Stimulated activated naive CD8-positive, alpha-beta T cell treated with anti-CD3 and anti-CD28 coated beads, Interleukin-15, Interleukin-2, amounts not matched to agents 100 U/mL and 50 U/mL, for 24 hours (primary cell): ENCODE data around the gene PGAP6.
"Not testable (repeated sequence)": the region's sequence is repeated elsewhere in the genome, so short reads cannot be mapped to it uniquely, and the experiment has no call there.

Experiments used
- ATAC-seq: fragments of 150-1000 bp; cut with Tn5 transposase; one replicate; pipeline ENCODE4 v1.10.0; 2021
- DNase-seq: peaks from one replicate; pipeline ENCODE4 v3.0.0; 2021

Gene PGAP6, protein sequence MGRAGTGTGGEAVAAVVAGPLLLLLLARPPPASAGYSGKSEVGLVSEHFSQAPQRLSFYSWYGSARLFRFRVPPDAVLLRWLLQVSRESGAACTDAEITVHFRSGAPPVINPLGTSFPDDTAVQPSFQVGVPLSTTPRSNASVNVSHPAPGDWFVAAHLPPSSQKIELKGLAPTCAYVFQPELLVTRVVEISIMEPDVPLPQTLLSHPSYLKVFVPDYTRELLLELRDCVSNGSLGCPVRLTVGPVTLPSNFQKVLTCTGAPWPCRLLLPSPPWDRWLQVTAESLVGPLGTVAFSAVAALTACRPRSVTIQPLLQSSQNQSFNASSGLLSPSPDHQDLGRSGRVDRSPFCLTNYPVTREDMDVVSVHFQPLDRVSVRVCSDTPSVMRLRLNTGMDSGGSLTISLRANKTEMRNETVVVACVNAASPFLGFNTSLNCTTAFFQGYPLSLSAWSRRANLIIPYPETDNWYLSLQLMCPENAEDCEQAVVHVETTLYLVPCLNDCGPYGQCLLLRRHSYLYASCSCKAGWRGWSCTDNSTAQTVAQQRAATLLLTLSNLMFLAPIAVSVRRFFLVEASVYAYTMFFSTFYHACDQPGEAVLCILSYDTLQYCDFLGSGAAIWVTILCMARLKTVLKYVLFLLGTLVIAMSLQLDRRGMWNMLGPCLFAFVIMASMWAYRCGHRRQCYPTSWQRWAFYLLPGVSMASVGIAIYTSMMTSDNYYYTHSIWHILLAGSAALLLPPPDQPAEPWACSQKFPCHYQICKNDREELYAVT

GRCh38 chr16:381789-382717, at the start of gene PGAP6:
TSS of gene PGAP6 (minus strand) at chr16:381978. CDS start at chr16:381821, 157 bp downstream.
- ATAC-seq (peak; percentile 49), DNase-seq (peak; percentile 78)

GRCh38 chr16:430904-431303, 49.1 kb upstream of the PGAP6 start:
- ATAC-seq (no peak), DNase-seq (no peak)

GRCh38 chr16:427250-427649, 45.5 kb upstream of the PGAP6 start:
- no peak for DNase-seq
- no peak for ATAC-seq

DNA sequence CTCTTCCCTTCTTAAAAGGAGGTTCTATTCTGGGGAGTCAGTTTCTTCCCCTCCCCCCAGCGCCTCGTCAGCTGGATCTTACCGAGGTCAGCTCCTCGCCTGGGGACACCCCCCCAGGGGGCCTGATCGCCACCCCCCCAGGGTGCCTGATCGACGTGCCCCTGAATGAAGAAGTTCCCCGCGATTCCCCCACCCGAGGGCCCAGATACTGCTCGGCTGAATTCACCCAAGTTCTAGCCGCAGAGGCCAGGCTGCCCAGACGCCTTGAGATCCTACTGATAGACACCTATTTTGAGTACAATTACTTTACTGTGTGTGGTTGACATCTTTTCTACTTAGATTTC, 45.1 kb upstream of the PGAP6 start:
- DNase-seq (no peak), ATAC-seq (no peak)

DNA sequence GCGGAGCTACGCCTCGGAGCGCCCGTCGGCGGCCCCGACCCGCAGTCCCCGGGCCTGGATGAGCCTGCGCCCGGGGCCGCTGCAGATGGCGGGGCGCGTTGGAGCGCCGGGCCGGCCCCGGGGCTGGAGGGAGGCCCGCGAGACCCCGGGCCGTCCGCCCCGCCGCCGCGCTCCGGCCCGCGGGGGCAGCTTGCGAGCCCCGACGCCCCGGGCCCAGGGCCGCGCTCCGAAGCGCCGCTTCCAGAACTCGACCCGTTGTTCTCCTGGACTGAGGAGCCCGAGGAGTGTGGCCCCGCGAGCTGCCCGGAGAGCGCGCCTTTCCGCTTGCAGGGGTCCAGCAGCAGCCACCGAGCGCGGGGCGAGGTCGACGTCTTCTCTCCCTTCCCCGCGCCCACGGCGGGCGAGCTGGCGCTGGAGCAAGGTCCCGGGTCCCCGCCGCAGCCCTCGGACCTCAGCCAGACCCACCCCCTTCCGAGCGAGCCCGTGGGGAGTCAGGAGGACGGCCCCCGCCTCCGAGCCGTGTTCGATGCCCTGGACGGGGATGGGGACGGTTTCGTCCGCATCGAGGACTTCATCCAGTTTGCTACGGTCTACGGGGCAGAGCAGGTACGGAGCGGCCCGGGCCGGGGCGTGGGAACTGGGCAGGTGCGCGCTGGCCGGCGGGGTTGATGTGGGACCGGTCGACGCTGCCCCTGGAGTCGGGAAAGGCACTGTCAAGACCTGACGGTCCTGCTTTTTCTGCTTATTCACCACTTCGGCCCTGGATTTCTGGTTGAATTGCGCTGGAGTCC, 44.5 kb upstream of the PGAP6 start:
- peak; percentile 24 for DNase-seq
- no peak for ATAC-seq

DNA sequence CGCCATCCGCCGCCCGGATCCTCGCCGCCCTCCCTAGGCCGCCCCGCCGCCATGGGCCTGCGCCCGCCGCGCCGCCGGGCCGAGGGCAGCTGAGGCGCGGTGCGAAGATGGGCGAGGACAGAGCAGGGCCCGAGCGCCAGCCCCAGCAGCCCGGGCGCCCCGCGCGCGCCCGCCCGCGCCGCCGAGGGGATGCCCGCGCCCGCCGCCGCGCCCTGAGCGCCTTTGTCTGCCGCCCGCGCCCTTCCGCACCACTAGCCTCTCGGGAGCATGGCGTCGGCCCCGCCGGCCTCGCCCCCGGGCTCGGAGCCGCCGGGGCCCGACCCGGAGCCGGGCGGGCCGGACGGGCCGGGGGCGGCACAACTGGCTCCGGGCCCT, 43.9 kb upstream of the PGAP6 start:
- ATAC-seq = peak; percentile 68
- DNase-seq = peak; percentile 58

DNA sequence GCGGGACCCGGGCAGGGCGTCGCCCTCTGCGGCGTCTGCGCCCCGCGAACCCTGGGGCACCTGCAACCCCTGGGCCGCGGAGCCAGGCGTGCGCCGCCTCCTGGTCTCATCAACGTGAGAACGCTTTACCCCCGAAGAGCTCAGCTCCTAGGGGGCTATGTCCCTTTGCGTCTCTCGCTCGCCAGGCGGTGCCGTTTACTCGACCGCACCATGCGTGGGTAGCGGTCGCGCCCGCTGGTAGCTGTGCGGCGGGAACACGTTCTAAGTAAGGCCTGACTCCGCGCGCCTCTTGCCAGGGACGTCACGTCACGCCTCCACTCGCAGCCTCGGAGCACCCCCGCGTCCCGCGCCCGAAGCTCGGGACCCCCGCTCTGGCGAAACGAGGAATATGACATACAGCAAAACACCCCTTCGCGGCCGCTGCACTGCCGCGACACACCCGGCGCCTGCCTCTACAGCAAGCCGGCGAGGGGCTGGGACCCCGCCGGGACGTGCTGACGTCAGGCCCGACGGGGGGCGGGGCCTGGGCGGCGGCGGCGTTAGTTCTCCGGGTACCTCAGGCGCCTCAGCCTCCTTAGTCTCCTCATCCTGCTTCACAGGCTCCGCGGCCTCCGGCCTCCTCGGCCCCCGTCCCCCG, 43.4 kb upstream of the PGAP6 start, which contains the start of gene RAB11FIP3:
TSS of gene RAB11FIP3 (plus strand) at position 568 of the 637 bp plus-strand sequence. CDS start 358 bp downstream, outside the sequence.
- ATAC-seq = peak; percentile 94
- peak; percentile 89 for DNase-seq

- DNase-seq (no peak), ATAC-seq (no peak)
Measured at GRCh38 chr16:424623-425081, 42.9 kb upstream of the PGAP6 start.

GRCh38 chr16:424033-424622, 42.4 kb upstream of the PGAP6 start:
- no peak for DNase-seq

DNA sequence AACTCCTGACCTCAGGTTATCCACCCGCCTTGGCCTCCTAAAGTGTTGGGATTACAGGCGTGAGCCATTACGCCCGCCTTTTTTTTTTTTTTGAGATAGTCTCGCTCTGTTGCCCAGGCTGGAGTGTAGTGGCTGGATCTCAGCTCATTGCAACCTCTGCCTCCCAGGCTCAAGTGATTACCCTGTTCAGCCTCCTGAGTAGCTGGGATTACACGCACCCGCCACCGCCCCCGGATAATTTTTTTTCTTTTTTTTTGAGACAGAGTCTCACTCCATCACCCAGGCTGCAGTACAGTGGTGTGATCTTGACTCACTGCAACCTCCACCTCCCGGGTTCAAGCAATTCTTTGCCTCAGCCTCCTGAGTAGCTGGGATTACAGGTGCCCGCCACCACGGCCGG, 40.4 kb upstream of the PGAP6 start:
- DNase-seq, ATAC-seq: not testable (repeated sequence)

More at GRCh38 chr16:424033-424622, 42.4 kb upstream of the PGAP6 start:
- no peak for ATAC-seq

GRCh38 chr16:415170-415498, 33.4 kb upstream of the PGAP6 start:
- not testable (repeated sequence) for DNase-seq, ATAC-seq

DNA sequence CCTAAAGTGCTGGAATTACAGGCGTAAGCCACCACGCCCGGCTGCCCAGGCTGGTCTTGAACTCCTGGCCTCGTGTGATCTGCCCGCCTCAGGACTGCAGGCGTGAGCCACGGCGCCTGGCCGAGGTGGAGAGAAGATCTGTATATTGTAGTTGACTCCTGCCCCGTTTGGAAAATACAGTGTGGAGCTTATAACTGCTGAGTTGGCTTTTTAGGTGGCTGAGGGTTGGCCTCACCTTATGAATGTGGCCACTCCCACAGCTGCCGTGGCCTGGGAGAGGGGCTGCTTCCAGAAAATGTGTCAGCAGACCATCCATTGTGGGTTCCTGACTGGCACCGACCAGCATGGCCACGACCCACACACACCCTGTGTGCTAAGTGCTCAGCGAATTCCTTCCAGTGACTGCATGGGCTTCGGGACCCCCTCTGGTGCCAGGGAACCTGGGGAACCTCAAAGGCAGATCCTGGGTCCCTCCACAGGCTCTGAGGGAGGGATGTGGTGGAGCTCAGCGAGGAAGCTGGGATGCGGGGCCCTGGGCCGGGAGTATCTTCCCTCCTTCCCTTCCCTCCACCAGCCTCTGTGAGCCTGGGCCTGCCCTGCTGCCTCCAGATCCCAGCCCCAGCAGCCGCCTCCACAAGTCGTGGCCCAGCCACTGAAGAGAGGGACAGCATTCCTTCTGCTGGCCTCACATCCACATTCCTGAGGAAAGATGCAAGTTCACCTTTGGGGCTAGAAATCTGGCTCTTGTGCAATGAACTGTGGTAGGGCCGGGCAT, 32.8 kb upstream of the PGAP6 start:
- DNase-seq (no peak), ATAC-seq (no peak)

DNA sequence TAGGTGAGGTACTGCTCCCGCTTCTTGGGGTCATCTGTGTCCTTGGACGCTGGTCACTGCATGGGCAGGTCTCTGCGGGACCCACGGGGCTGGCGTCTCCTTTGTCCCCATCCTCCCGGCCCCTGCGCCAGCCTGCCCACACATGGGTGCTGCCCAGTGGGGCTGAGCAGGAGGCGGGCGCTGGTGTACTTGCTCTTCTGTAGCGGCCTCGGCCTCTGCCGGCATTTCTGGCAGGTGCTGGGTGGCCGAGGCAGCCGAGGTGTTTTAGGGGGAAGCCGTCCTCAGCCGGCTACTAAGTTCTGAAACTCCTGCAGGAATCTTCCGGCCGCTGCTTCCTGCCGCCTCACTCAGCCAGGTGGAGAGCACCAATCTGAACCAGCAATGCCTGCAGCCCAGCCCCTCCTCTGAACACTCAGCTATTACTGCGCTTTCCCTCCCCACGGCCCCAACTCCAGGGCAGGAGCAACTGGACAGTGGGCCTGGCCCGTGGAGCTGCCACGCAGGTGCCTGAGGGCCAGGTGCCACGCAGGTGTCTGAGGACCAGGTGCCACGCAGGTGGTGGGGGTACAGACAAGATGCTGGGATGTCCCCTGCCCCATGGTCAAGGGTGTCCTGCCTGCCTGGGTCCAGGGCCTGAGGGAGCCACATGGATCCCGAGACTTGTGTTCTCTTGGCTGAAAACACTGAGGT, 29.9 kb upstream of the PGAP6 start:
- no peak for ATAC-seq

GRCh38 chr16:410516-411178, 28.9 kb upstream of the PGAP6 start:
- DNase-seq (no peak), ATAC-seq (no peak)

More for the DNA sequence above, 29.9 kb upstream of the PGAP6 start:
- DNase-seq = no peak

DNA sequence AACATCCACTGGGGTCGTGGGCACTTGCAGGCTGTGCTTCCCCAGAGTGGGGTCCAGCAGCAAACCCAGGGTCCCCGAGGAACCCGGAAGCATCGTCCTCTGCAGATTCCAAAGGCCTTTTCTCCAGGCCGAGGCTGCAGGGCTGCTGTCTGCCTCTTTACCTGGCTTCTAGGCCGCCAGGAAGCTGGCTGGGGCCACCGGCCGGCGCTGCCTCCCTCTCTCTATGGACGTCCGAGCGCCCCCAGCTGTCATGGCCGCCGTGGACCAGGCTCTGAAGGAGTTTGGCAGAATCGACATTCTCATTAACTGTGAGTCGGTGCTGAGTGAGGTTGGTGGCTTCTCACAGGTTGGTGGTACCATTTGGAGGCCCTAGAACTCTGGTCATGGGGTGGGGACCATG, 25.5 kb upstream of the PGAP6 start:
- DNase-seq (no peak), ATAC-seq (no peak)

DNA sequence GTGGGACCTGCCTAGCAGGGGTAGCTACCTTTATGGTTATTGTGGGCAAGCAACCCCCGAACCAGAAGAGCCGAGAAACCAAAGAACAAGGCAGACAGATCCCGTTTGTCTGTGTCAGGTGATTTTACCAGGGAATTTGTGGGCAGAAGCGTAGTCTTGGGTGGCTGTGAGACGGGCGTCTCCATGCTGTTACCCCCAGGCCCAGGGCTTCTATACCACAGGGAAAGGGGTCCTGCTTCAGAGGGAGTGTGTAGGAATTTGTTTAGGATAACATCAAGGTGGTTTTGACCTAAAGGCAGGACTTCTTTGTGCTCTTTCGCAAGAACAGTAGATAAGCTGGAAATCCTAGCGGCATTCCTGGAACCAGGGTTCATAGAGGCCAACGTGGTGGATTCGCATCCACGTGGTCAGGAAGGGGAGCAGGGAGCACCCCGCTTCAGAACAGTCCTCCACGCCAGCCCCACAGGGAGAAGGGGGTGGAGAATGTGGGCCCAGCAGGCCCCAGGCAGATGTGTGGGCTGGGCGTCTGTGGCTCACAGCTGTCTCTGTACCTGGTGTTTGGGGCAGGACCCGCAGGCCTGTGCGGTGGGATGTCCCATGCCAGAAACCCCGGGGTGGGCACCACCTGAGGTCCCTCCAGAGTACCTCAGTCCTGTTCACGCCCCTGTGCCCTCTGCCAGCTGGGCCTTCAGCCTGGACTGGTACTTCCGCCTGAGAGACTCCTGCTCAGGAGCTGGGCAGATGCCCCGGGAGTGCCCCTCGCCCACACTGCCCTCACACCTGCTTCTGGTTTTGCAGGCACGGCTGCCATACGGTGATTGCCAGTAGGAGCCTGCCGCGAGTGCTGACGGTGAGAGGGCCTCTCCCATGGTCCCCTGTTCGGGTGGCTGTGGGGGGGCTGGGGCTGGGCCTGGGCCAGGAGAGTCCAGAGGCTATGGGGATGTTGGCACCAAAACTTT, 24.0 kb upstream of the PGAP6 start:
- no peak for ATAC-seq
- no peak for DNase-seq

DNA sequence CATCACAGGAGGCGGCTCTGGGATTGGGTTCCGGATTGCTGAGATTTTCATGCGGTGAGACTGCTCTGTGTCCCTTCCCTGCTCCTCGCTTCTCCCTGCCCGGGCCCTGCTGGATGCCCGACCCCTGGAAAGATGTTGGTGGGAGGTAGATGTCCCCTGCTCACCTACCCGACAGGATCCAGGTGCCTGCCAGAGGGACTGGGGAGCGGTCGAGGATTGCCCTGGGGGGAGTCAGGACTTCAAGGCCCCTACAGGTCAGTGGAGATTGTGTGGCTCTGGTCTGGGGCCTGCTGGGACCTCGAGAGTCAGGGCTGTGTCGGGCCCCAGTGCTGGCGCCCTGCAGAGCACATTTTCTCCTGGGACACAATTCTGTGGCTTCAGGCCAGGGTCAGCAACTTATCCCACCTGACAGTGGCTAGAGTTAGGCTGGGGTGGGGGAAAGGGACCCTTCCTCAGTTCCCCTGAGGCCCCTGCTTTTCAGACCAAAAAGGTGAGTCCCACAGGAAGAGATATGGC, 23.3 kb upstream of the PGAP6 start:
- no peak for DNase-seq
- no peak for ATAC-seq
